ENCODE results near the gene RAG2.

- no peak for TF ChIP-seq FOXM1 (IDR thresholded peaks at IDR 0.05; ENCODE audit: borderline replicate concordance)
- no peak for TF ChIP-seq FOXK2 (IDR thresholded peaks at IDR 0.05)
- no peak for TF ChIP-seq BHLHE40 (IDR thresholded peaks at IDR 0.05; ENCODE audit: borderline replicate concordance)
- no peak for TF ChIP-seq SP1 (IDR thresholded peaks at IDR 0.05)
- no peak for TF ChIP-seq FOXA1 (IDR thresholded peaks at IDR 0.05)
- TF ChIP-seq ARNT (IDR thresholded peaks at IDR 0.05): no peak
Observed at GRCh38 chr11:36620246-36620645, 22.2 kb upstream of the RAG2 start.

All from HEK293T (cell line).